SK-N-DZ (cell line): ENCODE data around the gene GOLGA8J. TPM values are rescaled to one million over a fixed set of nuclear protein-coding genes. Genes with fewer than 3 reads are reported as not detected.
A peak's percentile ranks its signal among the peaks of the same experiment; 100 is the strongest.
"Not testable (repeated sequence)": the region's sequence is repeated elsewhere in the genome, so short reads cannot be mapped to it uniquely, and the experiment has no call there.

Experiments
- DNase-seq: peaks from one replicate; pipeline ENCODE4 v3.0.0-alpha.2; 2015; ENCODE audit warnings: low spot score
- polyA plus RNA-seq, 2 experiments: library from polyadenylated mRNA; depleted of rRNA; stranded (reverse); fragments of >200 nt; gene quantifications; 2 replicates each; pipeline ENCODE4 v1.2.3, GENCODE V29; 2014

Gene GOLGA8J, protein sequence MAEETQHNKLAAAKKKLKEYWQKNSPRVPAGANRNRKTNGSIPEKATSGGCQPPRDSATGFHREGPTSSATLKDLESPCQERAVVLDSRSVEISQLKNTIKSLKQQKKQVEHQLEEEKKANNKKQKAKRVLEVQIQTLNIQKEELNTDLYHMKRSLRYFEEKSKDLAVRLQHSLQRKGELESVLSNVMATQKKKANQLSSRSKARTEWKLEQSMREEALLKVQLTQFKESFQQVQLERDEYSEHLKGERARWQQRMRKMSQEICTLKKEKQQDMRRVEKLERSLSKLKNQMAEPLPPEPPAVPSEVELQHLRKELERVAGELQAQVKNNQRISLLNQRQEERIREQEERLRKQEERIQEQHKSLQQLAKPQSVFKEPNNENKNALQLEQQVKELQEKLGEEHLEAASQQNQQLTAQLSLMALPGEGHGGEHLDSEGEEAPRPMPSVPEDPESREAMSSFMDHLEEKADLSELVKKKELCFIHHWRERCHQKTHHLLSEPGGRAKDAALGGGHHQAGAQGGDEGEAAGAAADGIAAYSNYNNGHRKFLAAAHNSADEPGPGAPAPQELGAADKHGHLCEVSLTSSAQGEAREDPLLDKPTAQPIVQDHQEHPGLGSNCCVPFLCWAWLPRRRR
- not detected in 2 replicates for polyA plus RNA-seq (2014; cell fraction: cytosol; rRNA removed)
- polyA plus RNA-seq (2014; cell fraction: nucleus; rRNA removed): 0.39 TPM in 1 of 2 replicates, not detected in the other

DNA sequence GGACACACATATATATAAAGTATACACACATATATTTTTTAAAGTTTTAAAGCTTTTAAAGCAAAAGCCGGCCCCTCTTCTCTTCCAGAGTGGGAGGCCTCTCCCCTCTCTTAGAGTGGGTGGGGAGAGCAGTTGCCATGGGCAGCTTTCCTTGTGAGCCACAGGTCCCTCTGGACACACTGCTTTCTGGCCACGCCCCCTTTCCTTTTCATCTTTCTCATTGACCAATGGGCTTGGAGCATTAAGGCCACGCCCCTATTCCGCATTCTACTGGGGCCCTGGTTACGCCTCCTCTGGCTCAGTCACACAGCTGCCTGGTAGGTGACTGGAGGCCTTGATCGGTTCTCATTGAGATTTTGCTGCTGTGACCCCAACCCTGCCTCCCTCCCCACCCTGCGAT is at the start of gene GOLGA8J:
Gene GOLGA8J, plus strand, starts transcription at position 301 of the 400 bp plus-strand sequence. Its CDS starts 98 bp downstream, at position 399.
- not testable (repeated sequence) for DNase-seq

DNA sequence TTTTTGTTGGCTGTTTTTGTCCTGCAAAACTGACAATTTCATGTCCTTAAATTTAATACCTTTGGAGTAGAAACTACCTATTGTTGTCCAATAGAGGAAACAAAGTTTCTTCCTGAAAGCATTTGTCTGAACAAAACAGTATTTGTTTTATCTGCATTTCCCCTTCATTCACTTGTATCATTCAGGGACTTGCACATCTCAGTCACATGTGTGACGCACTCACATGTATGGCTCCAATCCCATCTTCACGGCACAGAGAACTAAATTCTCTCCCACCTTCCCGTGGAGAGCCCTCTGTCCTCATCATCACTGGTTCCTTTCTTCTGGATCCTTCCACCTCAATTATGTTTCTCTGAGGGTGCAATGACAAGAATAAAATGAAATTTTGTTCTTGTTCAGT is 49.5 kb upstream of the GOLGA8J start:
- DNase-seq: no peak

DNA sequence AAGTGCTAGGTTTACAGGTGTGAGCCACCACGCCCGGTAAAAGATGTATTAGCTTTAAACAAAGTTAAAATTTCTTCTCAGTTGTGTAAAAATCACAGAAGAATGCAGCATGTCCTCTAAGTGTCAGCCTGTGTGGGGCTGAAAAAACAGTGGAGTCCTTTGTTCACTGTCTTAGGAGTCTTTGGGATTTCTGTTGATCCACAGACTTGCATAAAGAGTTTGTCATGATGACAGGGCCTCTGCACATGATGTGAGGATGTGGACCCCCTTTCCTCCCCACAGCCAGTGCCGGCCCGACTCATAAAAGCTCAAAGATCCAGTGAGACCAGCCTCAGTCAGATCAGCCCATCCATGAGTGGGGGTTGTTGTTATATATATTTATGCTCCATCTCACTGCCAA is 49.0 kb upstream of the GOLGA8J start:
- no peak for DNase-seq

GRCh38 chr15:30036036-30036703 is 46.6 kb upstream of the GOLGA8J start:
- DNase-seq: no peak

DNA sequence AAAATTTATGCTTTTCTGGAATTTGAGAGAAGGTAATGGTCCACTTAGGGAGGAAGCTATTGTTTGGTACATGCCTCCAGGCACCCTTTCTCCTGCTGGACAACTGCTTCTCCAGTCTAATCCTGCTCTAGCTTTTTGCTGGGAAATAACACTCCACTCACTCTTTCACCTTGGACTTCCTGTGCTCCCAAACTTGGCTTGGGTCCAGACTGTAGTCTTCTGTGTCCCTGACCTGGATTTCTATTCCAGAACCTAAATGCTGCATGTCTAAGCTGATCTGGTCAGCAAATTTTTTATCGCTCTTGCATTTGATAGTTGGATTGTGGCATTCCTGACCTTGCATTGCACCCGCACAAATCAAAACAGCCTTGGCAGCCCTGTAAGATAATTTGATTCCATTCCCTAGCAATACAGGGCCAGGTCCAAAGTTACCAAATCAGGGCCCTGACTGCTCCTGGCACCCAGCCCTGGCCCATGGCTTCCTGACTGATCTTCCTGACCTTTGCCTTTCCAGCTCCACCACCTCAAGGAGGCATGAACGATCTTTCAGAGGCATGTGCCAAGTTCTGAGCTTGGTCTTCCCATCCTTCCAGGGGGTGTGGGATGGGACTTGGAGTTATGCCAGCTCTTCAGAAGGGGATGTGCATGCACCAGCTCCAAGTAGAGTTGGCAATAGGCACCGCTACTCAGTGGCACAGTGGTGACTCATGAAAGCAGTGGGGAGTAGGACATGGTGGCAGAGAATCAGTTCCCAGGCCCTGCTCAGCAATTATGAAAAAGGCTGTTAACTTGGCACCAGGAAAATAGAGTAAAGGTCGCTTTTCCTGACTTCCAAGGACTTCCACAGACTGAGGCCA is 43.9 kb upstream of the GOLGA8J start:
- no peak for DNase-seq

- DNase-seq: no peak
Measured at GRCh38 chr15:30041868-30042267, 40.9 kb upstream of the GOLGA8J start.

GRCh38 chr15:30042556-30042955 is 40.2 kb upstream of the GOLGA8J start:
- DNase-seq: no peak

- DNase-seq: no peak
Measured at GRCh38 chr15:30043211-30043655, 39.5 kb upstream of the GOLGA8J start.

DNA sequence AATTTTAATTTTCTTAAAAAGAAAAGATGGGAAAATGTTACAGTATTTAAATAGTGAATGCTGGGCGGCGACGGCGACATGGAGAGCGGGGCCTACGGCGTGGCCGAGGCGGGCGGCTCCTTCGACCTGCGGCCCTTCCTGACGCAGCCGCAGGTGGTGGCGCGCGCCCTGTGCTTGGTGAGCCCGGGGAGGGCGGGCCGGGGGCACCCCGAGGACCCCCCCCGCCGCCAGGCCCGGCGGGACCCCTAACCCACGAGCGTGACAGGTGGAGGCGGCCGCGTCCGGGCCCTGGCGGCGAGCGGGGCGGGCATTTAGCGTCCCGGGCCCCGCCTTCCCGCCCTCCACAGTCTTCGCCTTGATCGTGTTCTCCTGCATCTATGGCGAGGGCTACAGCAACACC is 38.4 kb upstream of the GOLGA8J start:
- no peak for DNase-seq

DNA sequence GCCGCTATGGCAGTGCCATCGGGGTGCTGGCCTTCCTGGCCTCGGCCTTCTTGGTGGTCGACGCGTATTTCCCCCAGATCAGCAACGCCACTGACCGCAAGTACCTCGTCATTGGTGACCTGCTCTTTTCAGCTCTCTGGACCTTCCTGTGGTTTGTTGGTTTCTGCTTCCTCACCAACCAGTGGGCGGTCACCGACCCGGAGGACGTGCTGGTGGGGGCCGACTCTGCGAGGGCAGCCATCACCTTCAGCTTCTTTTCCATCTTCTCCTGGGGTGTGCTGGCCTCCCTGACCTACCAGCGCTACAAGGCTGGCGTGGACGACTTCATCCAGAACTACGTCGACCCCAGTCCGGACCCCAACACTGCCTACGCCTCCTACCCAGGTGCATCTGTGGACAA is 37.9 kb upstream of the GOLGA8J start:
- not testable (repeated sequence) for DNase-seq

- not testable (repeated sequence) for DNase-seq
Measured at GRCh38 chr15:30045248-30046041, 37.3 kb upstream of the GOLGA8J start.

DNA sequence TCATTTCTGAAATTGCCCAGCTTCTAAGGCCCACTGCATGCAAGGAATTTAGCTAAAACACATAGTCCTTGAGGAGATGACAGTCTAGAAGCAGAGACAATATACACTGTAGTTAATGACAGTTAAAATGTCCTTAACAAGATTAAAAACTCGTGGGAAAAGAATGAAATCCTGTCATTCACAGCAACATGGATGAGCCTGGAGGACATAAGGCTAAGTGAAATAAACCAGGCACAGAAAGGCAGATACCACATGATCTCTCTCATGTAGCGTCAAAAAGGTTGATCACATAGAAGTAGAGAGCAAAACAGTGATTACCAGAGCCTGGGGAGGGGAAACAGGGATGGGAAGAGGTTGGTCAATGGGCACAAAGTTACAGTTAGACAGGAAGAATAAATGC is 36.3 kb upstream of the GOLGA8J start:
- peak; percentile 88 for DNase-seq

DNA sequence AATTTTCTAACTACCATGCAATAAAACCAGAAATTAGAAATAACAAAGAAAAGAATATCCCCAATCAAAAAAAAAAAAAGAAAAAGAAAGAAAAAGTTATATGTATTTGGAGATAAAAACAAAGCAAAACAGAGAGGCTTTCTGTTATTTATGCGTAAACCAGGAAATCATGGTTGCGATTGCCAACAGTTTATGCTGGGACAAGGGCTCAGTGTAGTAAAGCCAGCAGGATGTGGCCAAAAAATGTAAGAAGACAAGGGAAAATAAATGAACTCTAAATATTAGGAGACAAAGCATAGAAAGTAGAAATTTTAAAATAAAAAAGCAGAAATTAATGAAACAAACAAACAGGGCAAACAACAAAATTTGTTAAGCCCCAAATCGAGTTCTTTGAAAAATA is 27.2 kb upstream of the GOLGA8J start:
- DNase-seq: no peak

GRCh38 chr15:30056166-30056565 is 26.6 kb upstream of the GOLGA8J start:
- no peak for DNase-seq

DNA sequence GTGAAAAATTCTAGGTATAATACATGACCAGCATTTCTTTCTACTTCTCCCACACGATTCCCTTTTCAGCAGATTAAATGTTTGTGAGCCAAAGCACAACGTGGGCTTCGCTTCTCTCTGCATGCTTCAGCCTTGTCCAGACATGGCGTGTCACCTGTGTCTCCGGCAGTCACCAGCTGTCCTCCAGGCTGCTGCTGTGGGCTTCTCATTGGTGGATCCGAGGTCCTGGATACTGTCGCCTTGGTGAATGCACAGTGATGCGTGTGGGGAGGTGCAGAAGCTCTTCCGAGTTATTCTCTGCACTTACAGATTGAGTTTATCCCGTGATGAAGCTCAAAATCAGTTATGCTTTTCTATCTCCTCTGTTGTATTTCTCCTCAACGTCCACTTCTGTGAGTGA is 23.0 kb upstream of the GOLGA8J start:
- DNase-seq: peak; percentile 46

GRCh38 chr15:30062881-30063280 is 19.9 kb upstream of the GOLGA8J start:
- no peak for DNase-seq

GRCh38 chr15:30063835-30064546 is 18.8 kb upstream of the GOLGA8J start:
- DNase-seq: no peak

GRCh38 chr15:30065025-30065801 is 17.5 kb upstream of the GOLGA8J start:
- DNase-seq: no peak

DNA sequence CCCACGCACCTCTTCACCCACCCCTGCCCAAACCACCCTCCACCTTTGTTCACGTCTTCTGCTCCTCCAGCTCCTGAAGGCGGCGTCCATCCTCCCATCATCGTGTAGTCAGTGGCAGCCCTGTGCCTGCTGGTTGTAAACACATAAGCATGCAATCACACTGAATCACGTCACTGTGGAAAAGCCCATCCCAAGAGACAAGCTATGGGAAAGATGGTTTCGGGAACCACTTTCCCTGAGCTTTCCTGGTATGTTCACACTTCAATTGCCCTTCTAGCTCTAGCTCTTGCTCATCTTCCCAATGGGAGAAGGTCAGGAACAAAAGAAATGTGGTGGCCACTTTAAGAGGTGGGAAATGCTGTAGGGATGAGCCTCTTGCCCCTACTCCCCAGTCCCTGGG is 14.4 kb upstream of the GOLGA8J start:
- no peak for DNase-seq
